Measurements from ENCODE around the gene LDLRAD1.

LDLRAD1 gene

GRCh38 chr1:53962395-53962794, 55.6 kb downstream of the LDLRAD1 start:
- peaks cover 2% of the 10 kb centered on the region for H3K4me1 ChIP-seq (ENCODE audit: control insufficient read depth, insufficient read depth, low read length)
- no peak overlapping the region for H3K9ac ChIP-seq (ENCODE audit: low read depth, low read length)
- H3K4me2 ChIP-seq (ENCODE audit: low read length), result no peak overlapping the region
- H3K4me3 ChIP-seq (ENCODE audit: low read length), result no peak overlapping the region
- peaks cover 67% of the 10 kb centered on the region for H3K36me3 ChIP-seq (ENCODE audit: insufficient read depth, low read length)
- H3K27me3 ChIP-seq (ENCODE audit: control insufficient read depth, insufficient read depth, low read length), result no peaks in the 10 kb centered on the region
- H3K9me3 ChIP-seq (replicated peaks; ENCODE audit: low read length), result no peaks in the 10 kb centered on the region

DNA sequence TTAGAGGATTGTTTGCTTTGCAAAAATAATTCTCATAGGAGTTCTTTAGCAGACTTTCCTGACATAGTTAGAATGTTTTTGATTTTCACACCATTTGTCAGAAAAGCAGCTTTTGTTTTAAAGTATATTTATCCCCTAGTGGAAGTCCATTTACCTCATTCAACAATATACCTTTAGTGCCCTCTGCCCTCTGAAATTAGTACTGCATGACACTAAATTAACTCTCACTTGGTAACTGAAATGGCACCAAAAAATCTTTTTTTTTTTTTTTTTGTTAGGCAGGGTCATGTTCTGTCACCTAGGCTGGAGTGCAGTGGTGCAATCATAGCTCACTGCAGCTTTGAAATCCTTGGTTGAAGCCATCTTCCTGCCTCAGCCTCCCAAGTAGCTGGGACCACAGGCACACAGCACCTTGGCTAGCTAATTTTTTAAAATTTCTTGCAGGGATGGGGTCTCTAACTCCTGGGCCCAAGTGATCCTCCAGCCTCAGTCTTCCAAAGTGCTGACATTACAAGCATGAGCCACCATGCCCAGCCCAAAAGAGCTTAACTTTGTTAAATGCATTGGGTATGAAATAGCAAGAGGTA, 58.2 kb downstream of the LDLRAD1 start:
- Histone ChIP-seq H3K9ac (ENCODE audit: low read depth, low read length) (no peak overlapping the region), H3K4me3 (ENCODE audit: low read length) (no peak overlapping the region), H3K9me3 (replicated peaks; ENCODE audit: low read length) (no peaks in the 10 kb centered on the region), H3K4me1 (ENCODE audit: control insufficient read depth, insufficient read depth, low read length) (peaks cover 14% of the 10 kb centered on the region), H3K27me3 (ENCODE audit: control insufficient read depth, insufficient read depth, low read length) (no peaks in the 10 kb centered on the region), H3K36me3 (ENCODE audit: insufficient read depth, low read length) (peaks cover 55% of the 10 kb centered on the region), H3K4me2 (ENCODE audit: low read length) (no peak overlapping the region)
